Caco-2 (cell line): ENCODE measurements around the gene PLAGL1. TPM values are rescaled to one million over a fixed set of nuclear protein-coding genes. Genes with fewer than 3 reads are reported as not detected.

Experiments used
- BruUV-seq: library from RNA; stranded (reverse); fragments of 400-500 nt; replicated peaks from 2 replicates; lab custom pipeline; 2021; lab: Mats Ljungman, UMichigan
- CTCF ChIA-PET: fragments of 300-600 bp; sonication (Branson Sonifier 250); formaldehyde crosslinking; loops from one replicate; lab custom pipeline; 2022; ENCODE audit warnings: antibody characterized with exemption; lab: Charles Lee
- POLR2A ChIA-PET: fragments of 300-600 bp; sonication (Branson Sonifier 250); formaldehyde crosslinking; loops from one replicate; lab custom pipeline; 2022; ENCODE audit warnings: antibody characterized with exemption; lab: Charles Lee
- DNase-seq, 2 experiments: peaks; one replicate each; pipeline versions ENCODE4 v3.0.0 to v3.0.0-alpha.2; 2020 to 2022
- H3K27me3 ChIP-seq: replicated peaks from 2 replicates; pipeline ENCODE4 v1.6.0; 2011; ENCODE audit warnings: low read length; ENCODE audit not compliant: control insufficient read depth, insufficient read depth
- H3K36me3 ChIP-seq: 2 replicates; pipeline ENCODE4 v1.5.1; 2011; ENCODE audit warnings: low read length; ENCODE audit not compliant: control insufficient read depth, insufficient read depth
- H3K4me1 ChIP-seq: fragments of 250-450 bp; sonication (Bioruptor Pico); 2 replicates; pipeline ENCODE4 v1.5.1; 2020; ENCODE audit warnings: mild to moderate bottlenecking
- H3K4me3 ChIP-seq: 2 replicates; pipeline ENCODE4 v1.5.1; 2011; ENCODE audit warnings: low read depth, mild to moderate bottlenecking, control low read depth, low read length
- H3K9me3 ChIP-seq: fragments of 250-450 bp; sonication (Bioruptor Pico); 2 replicates; pipeline ENCODE4 v1.5.1; 2020; ENCODE audit warnings: mild to moderate bottlenecking, moderate library complexity
- H3K27ac Mint-ChIP-seq: one replicate; pipeline ENCODE4 v1.8.0; 2022; ENCODE audit warnings: mixed read lengths; ENCODE audit not compliant: unreplicated experiment
- H3K27me3 Mint-ChIP-seq: one replicate; pipeline ENCODE4 v1.8.0; 2022; ENCODE audit warnings: mixed read lengths; ENCODE audit not compliant: insufficient read depth, unreplicated experiment
- H3K36me3 Mint-ChIP-seq: one replicate; pipeline ENCODE4 v1.8.0; 2022; ENCODE audit warnings: mild to moderate bottlenecking, mixed read lengths; ENCODE audit not compliant: insufficient read depth, unreplicated experiment
- H3K4me1 Mint-ChIP-seq: one replicate; pipeline ENCODE4 v1.8.0; 2022; ENCODE audit warnings: low read depth, mixed read lengths; ENCODE audit not compliant: unreplicated experiment
- H3K4me3 Mint-ChIP-seq: one replicate; pipeline ENCODE4 v1.8.0; 2022; ENCODE audit warnings: mild to moderate bottlenecking, moderate library complexity, mixed read lengths; ENCODE audit not compliant: unreplicated experiment
- H3K9me3 Mint-ChIP-seq: one replicate; pipeline ENCODE4 v1.8.0; 2022; ENCODE audit warnings: mixed read lengths; ENCODE audit not compliant: unreplicated experiment
- CTCF ChIP-seq, 2 experiments: fragments of 200-600 bp in 1 of 2; IDR thresholded peaks; 1 replicate in 1 of 2; 2 replicates in 1 of 2; pipeline versions ENCODE4 v1.5.1 to v1.8.0; 2011 to 2022; ENCODE audit warnings: antibody characterized with exemption in 1 of 2, control low read depth in 1 of 2, inconsistent platforms in 1 of 2, low read depth in 1 of 2, low read length in 1 of 2, mild to moderate bottlenecking in 1 of 2, moderate library complexity in 1 of 2; ENCODE audit not compliant: insufficient read depth in 1 of 2, severe bottlenecking in 1 of 2, unreplicated experiment in 1 of 2
- intact Hi-C: fragments of 100-400 bp; cut with micrococcal nuclease; formaldehyde crosslinking; loops from one replicate; pipeline ENCODE4 v1.10.0; 2022; ENCODE audit not compliant: unreplicated experiment
- total RNA-seq: library from RNA; stranded (reverse); gene quantifications from 2 replicates; pipeline ENCODE4 v1.2.3, GENCODE V29; 2022

PLAGL1 gene
- total RNA-seq, 1 experiment from 2014 or later = 0.70 TPM

- ChIA-PET POLR2A (no interaction called here), CTCF (no interaction called here)
- Histone ChIP-seq H3K4me1 (no peaks in the 10 kb centered on the region), H3K4me3 (no peak overlapping the region), H3K36me3 (no peaks in the 10 kb centered on the region), H3K9me3 (no peaks in the 10 kb centered on the region), H3K27me3 (no peaks in the 10 kb centered on the region)
- H3K4me1 Mint-ChIP-seq = no peaks in the 10 kb centered on the region
- intact Hi-C loops = no loop called here
- H3K9me3 Mint-ChIP-seq = peaks cover 11% of the 10 kb centered on the region
- no peak overlapping the region for H3K4me3 Mint-ChIP-seq
- no peaks in the 10 kb centered on the region for H3K36me3 Mint-ChIP-seq
- BruUV-seq = no TSS peak
- no peak for DNase-seq
- no peak overlapping the region for H3K27ac Mint-ChIP-seq
- no peak for TF ChIP-seq CTCF (IDR thresholded peaks at IDR 0.05; ENCODE audit: insufficient read depth in 1 of 2, low read depth in 1 of 2, low read length in 1 of 2, severe bottlenecking in 1 of 2, unreplicated experiment in 1 of 2)
- no peaks in the 10 kb centered on the region for H3K27me3 Mint-ChIP-seq
Measured at GRCh38 chr6:144036835-144037195, 28.8 kb upstream of the PLAGL1 start.

GRCh38 chr6:144036064-144036834, 28.2 kb upstream of the PLAGL1 start:
- H3K4me3 Mint-ChIP-seq = no peak overlapping the region
- CTCF ChIA-PET = no interaction called here

GRCh38 chr6:144035416-144035815, 27.4 kb upstream of the PLAGL1 start:
- no peak overlapping the region for H3K4me3 Mint-ChIP-seq
- Histone ChIP-seq H3K27me3 (no peaks in the 10 kb centered on the region), H3K36me3 (no peaks in the 10 kb centered on the region), H3K4me3 (no peak overlapping the region), H3K4me1 (no peaks in the 10 kb centered on the region), H3K9me3 (no peaks in the 10 kb centered on the region; the same call in 1 of the 2 replicates)
- intact Hi-C loops = no loop called here
- no peak overlapping the region for H3K27ac Mint-ChIP-seq
- no peak for TF ChIP-seq CTCF (IDR thresholded peaks at IDR 0.05; ENCODE audit: insufficient read depth in 1 of 2, low read depth in 1 of 2, low read length in 1 of 2, severe bottlenecking in 1 of 2, unreplicated experiment in 1 of 2)
- ChIA-PET CTCF (no interaction called here), POLR2A (no interaction called here)
- no peak for DNase-seq
- H3K36me3 Mint-ChIP-seq = no peaks in the 10 kb centered on the region
- no peaks in the 10 kb centered on the region for H3K4me1 Mint-ChIP-seq
- BruUV-seq = no TSS peak
- H3K9me3 Mint-ChIP-seq = peaks cover 19% of the 10 kb centered on the region
- peaks cover 3% of the 10 kb centered on the region for H3K27me3 Mint-ChIP-seq

More at GRCh38 chr6:144036064-144036834, 28.2 kb upstream of the PLAGL1 start:
- intact Hi-C loops = no loop called here
- H3K27me3 Mint-ChIP-seq = peaks cover 1% of the 10 kb centered on the region
- H3K36me3 ChIP-seq = no peaks in the 10 kb centered on the region
- H3K4me3 ChIP-seq = no peak overlapping the region
- no peaks in the 10 kb centered on the region for H3K4me1 Mint-ChIP-seq
- H3K27ac Mint-ChIP-seq = no peak overlapping the region
- POLR2A ChIA-PET = no interaction called here
- no TSS peak for BruUV-seq
- H3K9me3 Mint-ChIP-seq = peaks cover 16% of the 10 kb centered on the region
- no peaks in the 10 kb centered on the region for H3K27me3 ChIP-seq
- no peak for TF ChIP-seq CTCF (IDR thresholded peaks at IDR 0.05; ENCODE audit: insufficient read depth in 1 of 2, low read depth in 1 of 2, low read length in 1 of 2, severe bottlenecking in 1 of 2, unreplicated experiment in 1 of 2)
- no peaks in the 10 kb centered on the region for H3K36me3 Mint-ChIP-seq
- H3K4me1 ChIP-seq = no peaks in the 10 kb centered on the region
- H3K9me3 ChIP-seq = no peaks in the 10 kb centered on the region
- peak in 1 of 2 experiments; percentile 1 for DNase-seq
